ENCODE measurements around the gene ZNRF2.

DNA sequence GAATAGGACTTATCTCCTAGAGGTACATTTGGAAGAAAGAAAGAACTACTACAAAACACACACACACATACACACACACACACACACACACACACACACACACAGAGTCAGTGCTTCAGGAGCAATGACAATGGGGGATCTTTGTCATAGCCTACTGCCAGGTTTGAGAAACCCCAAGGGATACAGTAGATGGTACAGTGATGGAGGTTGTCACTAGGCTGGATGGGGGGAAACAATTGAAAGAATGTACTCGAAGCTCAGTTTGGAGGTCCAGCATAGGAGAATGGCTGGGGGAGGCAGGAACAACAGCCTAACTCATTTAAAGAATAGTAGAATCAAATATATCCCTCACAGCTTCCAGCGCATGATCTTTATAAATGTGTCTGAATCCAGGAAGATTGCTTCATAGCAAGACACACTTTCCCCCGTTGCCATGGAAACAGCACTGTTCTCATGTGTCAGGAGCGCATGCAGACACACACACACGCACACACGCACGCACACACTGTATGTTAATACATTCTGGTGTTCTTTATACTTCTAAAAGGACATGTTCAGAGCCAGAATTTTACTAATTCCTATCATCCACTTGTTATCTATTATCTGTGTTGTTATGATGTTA, 32.6 kb upstream of the ZNRF2 start:
- no peak for TF ChIP-seq POLR2A (IDR thresholded peaks at IDR 0.05; ENCODE audit: low read depth, low read length)
- no peak for TF ChIP-seq POLR2AphosphoS5 (IDR thresholded peaks at IDR 0.05; ENCODE audit: low read depth, low read length)
- no peak for TF ChIP-seq TAF1 (IDR thresholded peaks at IDR 0.05; ENCODE audit: low read depth, low read length)
- TF ChIP-seq SPI1 (IDR thresholded peaks at IDR 0.05; ENCODE audit: low read depth, low read length), result no peak

Measured in GM12891 (cell line).